IPS-15b (cell line): Measurements from ENCODE around the gene PON2.

Source experiments
- H3K27me3 ChIP-seq: one replicate; pipeline ENCODE4 v1.6.1; 2013; ENCODE audit warnings: low read length; ENCODE audit not compliant: control insufficient read depth, insufficient read depth
- H3K36me3 ChIP-seq: one replicate; pipeline ENCODE4 v1.6.1; 2013; ENCODE audit warnings: low read length; ENCODE audit not compliant: control insufficient read depth, insufficient read depth
- H3K4me1 ChIP-seq: one replicate; pipeline ENCODE4 v1.6.1; 2013; ENCODE audit warnings: mild to moderate bottlenecking, low read length; ENCODE audit not compliant: control insufficient read depth, insufficient read depth
- H3K4me3 ChIP-seq: one replicate; pipeline ENCODE4 v1.5.1; 2013; ENCODE audit warnings: low read depth, low read length
- H3K9ac ChIP-seq: one replicate; pipeline ENCODE4 v1.6.1; 2013; ENCODE audit warnings: low read depth, mild to moderate bottlenecking, low read length
- H3K9me3 ChIP-seq: one replicate; pipeline ENCODE4 v1.6.1; 2013; ENCODE audit warnings: mild to moderate bottlenecking, low read length; ENCODE audit not compliant: control insufficient read depth, insufficient read depth

The PON2 gene

DNA sequence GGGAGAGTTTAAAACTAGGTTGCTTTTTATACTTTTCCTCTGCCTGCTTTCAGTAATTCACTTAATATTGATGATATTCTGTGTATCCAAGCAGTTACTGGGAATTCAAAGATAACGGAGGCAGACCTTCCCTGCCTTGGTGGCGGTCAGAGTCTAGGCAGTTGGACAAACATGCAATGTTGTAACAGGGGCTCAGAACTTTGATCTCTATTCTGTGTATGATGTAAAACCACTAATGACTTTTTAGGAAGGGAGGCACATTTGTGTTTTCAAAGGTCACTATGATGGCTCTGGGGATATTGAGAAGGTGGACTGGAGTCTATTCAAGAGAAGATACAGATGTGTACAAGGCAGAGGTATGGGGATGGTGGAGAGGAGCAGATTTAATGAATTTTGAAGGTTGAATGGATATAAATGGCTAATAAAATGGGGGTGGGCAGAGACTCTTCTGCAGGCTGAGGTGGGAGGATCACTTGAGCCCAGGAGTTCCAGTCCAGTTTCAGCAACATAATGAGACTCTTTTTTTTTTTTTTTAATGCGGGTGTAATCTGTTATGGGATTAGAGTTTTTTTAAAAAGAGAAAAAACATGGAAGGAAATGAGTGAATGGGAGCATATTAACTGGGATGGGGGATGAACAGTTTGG is 5.7 kb upstream of the PON2 start:
- H3K36me3 ChIP-seq: no peaks in the 10 kb centered on the region

DNA sequence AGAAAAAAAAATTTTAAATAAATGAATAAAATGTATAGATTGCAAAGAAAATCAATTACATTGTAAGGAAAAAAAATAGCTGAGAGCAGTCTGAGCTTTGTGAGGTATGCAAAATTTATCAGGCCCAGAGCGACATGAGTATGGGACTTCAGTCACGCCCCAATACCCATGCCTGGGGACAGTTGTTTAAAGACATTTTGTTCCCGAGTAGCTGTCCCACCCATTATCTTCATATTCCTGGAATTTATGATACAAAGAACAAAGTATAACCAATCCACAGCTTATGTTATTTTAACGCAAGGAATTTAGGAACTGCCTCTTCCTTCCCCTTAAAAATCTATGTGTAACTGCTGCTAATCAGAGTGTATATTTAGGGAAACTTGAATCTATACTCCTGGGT is 1.6 kb upstream of the PON2 start:
- Histone ChIP-seq H3K36me3 (no peaks in the 10 kb centered on the region), H3K9me3 (no peaks in the 10 kb centered on the region)

More for the DNA sequence above, 5.7 kb upstream of the PON2 start:
- H3K9me3 ChIP-seq: no peaks in the 10 kb centered on the region
- no peaks in the 10 kb centered on the region for H3K27me3 ChIP-seq
- no peak overlapping the region for H3K9ac ChIP-seq
- no peaks in the 10 kb centered on the region for H3K4me1 ChIP-seq
- no peak overlapping the region for H3K4me3 ChIP-seq

GRCh38 chr7:95435422-95435780 is 573 bp upstream of the PON2 start:
- H3K4me1 ChIP-seq: peaks cover 4% of the 10 kb centered on the region
- H3K27me3 ChIP-seq: no peaks in the 10 kb centered on the region
- H3K4me3 ChIP-seq: peak overlapping the region; percentile 89
- H3K9ac ChIP-seq: peak overlapping the region; percentile 77
- H3K36me3 ChIP-seq: no peaks in the 10 kb centered on the region
- H3K9me3 ChIP-seq: no peaks in the 10 kb centered on the region

More for the DNA sequence above, 1.6 kb upstream of the PON2 start:
- Histone ChIP-seq H3K27me3 (no peaks in the 10 kb centered on the region), H3K4me1 (peaks cover 4% of the 10 kb centered on the region), H3K9ac (no peak overlapping the region), H3K4me3 (no peak overlapping the region)

DNA sequence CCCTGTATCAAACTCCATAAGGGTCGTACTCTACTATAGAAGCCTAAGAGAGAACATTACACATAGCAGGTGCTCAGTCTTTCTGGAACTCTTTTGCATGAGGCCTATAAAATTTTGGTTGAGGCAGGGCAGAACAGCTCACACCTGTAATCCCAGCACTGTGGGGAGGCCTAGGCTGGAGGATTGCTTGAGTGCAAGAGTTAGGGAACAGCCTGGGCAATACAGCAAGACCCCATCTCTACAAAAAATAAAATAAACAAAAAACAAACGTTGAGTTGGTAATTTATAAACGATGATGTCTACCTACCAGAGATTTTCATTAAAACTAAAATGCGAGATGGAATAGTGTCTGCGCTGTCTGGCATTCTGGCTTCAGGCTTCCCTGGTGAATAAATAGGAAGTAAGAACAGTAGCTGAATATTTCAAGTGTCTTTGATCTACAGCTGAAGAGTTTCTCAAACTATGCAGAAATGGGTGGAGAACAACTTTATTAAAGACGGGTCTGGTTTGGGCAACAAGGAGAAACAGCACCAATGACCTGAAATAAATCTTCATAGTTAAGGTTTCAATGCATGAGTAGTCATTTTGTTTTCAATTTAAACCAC is 774 bp downstream of the PON2 start:
- Histone ChIP-seq H3K27me3 (no peaks in the 10 kb centered on the region), H3K9me3 (no peaks in the 10 kb centered on the region), H3K36me3 (no peaks in the 10 kb centered on the region), H3K4me1 (peaks cover 4% of the 10 kb centered on the region), H3K9ac (peak overlapping the region; percentile 77), H3K4me3 (peak overlapping the region; percentile 89)

DNA sequence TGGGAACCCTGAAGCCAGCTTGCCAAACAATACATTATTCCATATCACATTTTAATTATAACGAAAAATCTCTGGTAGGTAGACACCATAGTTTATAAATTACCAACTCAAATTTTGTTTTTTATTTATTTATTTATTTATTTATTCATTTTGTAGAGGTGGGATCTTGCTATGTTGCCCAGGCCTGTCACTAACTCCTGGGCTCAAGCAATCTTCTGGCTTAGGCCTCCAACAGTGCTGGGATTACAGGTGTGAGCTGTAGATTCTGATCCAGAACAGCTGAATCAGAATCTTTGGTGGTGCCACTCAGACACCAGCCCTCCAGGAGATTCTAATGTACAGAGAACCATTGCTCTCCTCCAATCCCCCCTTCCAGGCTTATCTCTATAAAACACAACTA is 1.7 kb downstream of the PON2 start:
- H3K9me3 ChIP-seq: no peaks in the 10 kb centered on the region
- H3K9ac ChIP-seq: no peak overlapping the region
- no peaks in the 10 kb centered on the region for H3K27me3 ChIP-seq
- no peaks in the 10 kb centered on the region for H3K36me3 ChIP-seq
- H3K4me1 ChIP-seq: peaks cover 7% of the 10 kb centered on the region
- H3K4me3 ChIP-seq: no peak overlapping the region

DNA sequence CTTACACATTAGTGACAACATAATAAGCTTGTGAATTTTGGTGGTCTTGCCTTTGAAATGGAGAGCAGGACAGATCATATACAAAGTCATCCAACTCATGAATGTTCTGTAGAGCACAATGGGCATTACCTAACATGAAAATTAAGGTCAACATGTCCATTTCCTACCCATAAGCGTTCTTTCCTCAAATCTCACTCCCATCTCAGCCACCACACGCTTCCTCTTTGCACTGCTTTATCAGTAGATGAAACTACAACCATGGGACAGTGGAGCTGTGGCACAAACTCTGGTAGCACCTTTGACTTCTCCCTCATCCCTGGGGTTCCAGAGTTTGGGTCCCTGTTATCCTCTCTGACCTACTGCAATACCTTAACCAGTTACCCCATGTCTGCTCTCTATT is 2.2 kb downstream of the PON2 start:
- H3K27me3 ChIP-seq: no peaks in the 10 kb centered on the region
- H3K36me3 ChIP-seq: no peaks in the 10 kb centered on the region
- H3K4me1 ChIP-seq: peaks cover 12% of the 10 kb centered on the region
- H3K9me3 ChIP-seq: no peaks in the 10 kb centered on the region
- no peak overlapping the region for H3K9ac ChIP-seq
- no peak overlapping the region for H3K4me3 ChIP-seq

DNA sequence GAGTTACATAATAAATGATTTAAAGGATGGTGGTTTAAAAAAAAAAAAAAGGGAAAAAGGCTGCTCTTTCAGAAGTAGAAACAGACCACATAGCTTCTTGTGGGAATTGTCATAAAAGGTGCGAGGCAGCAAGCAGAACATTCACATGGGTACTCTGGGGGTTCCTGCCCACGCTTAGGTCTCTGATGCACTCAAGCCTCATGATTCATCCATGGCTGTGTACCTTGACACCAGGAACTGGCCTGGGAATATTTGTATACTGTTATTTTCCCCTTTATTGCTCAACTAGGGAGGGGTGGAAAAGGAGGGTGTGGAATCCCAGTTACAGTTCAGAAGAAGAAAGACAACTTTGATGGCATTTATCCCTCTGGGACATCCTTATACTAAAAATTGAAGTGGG is 4.0 kb downstream of the PON2 start:
- no peaks in the 10 kb centered on the region for H3K36me3 ChIP-seq
- H3K9me3 ChIP-seq: no peaks in the 10 kb centered on the region
- no peak overlapping the region for H3K9ac ChIP-seq
- H3K4me1 ChIP-seq: peaks cover 17% of the 10 kb centered on the region
- no peaks in the 10 kb centered on the region for H3K27me3 ChIP-seq
- H3K4me3 ChIP-seq: no peak overlapping the region

- no peaks in the 10 kb centered on the region for H3K36me3 ChIP-seq
- no peak overlapping the region for H3K4me3 ChIP-seq
- H3K9me3 ChIP-seq: no peaks in the 10 kb centered on the region
- H3K27me3 ChIP-seq: no peaks in the 10 kb centered on the region
- H3K4me1 ChIP-seq: peaks cover 17% of the 10 kb centered on the region
- H3K9ac ChIP-seq: no peak overlapping the region
Measured at GRCh38 chr7:95429241-95429990, 5.4 kb downstream of the PON2 start.

DNA sequence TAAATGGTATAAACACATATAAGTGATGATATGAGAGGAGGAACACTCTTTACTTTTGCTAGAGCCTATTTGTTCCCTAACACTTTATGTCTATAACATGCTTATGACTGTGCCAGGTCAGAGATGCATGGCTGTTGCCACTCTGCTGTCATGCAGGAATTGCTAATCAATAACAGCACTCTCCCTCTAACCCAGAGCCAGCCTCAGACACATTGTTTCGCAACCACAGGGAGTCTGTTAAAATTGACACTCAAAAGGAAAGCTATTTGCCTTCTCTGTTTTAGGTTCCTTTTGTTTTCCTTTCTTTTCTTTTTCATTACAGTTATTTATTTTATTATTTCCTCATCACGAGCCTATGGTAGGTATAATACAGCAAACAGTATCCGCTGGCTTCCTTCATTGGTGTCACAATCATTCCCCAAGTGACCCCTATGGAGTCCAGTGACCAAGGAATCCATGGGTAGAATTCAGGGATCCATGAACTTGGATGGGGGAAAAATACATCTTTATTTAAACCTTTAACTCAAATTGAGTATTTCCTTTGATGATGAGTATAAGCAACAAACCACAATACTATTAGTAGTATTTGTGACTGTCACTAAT is 6.8 kb downstream of the PON2 start:
- Histone ChIP-seq H3K27me3 (no peaks in the 10 kb centered on the region), H3K4me3 (no peak overlapping the region), H3K9ac (no peak overlapping the region), H3K36me3 (no peaks in the 10 kb centered on the region), H3K9me3 (no peaks in the 10 kb centered on the region), H3K4me1 (peaks cover 12% of the 10 kb centered on the region)

DNA sequence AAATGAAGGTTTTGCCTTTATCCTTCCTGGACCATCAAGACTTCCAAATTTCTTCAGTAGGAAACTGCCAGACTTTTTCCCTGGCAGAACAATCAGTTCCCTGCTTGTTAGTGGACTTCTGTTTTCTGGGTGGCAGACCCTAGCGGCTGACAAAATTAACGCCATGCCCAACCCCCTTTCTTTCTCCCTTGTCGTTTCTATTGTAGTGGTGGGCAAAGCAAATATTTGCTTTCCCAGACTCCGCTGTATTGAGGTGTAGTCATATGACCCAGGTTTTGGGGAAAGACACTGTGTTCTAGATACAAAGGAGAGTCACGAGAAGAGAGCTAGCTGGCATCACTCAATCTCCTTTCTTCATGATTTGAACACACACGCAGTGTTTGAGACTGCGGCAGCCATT is 7.7 kb downstream of the PON2 start:
- no peak overlapping the region for H3K4me3 ChIP-seq
- H3K9ac ChIP-seq: no peak overlapping the region
- no peaks in the 10 kb centered on the region for H3K36me3 ChIP-seq
- no peaks in the 10 kb centered on the region for H3K9me3 ChIP-seq
- H3K4me1 ChIP-seq: peaks cover 12% of the 10 kb centered on the region
- no peaks in the 10 kb centered on the region for H3K27me3 ChIP-seq

DNA sequence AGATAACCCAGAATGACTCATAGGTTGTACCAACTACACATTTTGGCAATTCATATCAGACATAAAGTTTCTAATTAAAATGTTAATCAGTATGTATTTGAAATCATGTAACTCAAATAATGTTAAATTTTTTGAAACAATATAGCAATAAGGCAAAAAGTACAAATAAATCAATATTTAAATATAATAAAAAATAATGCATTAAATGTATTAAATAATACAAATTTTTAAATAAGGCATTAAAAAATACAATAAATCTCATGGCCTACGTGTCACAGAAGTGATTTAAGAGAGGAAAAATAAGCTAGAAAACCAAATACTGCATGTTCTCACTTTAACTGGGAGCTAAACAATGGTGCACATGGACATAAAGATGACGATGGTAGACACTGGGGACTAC is 9.1 kb downstream of the PON2 start:
- H3K4me1 ChIP-seq: peaks cover 12% of the 10 kb centered on the region
- H3K36me3 ChIP-seq: no peaks in the 10 kb centered on the region
- no peaks in the 10 kb centered on the region for H3K27me3 ChIP-seq
- no peaks in the 10 kb centered on the region for H3K9me3 ChIP-seq
- H3K9ac ChIP-seq: no peak overlapping the region
- no peak overlapping the region for H3K4me3 ChIP-seq

DNA sequence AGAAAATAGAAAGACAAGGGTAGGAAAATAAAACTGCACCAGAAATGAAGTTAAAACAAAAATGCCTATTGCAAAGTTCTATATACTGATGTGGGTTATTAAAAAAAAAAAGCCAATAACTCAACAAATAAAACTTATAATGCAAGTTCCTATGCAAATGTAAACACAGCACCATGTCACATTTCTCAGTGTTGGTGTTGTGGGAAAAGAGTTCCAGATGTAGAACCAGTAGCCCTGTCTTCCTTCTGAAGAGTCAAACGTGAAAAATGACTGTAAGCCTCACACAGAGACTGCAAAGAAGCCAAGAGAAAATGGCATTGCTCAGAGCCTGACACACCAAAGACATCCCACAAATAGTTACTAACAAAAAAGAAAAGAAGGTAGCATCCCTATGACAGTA is 10.1 kb downstream of the PON2 start:
- H3K27me3 ChIP-seq: no peaks in the 10 kb centered on the region
- H3K36me3 ChIP-seq: no peaks in the 10 kb centered on the region
- H3K4me3 ChIP-seq: no peak overlapping the region
- no peak overlapping the region for H3K9ac ChIP-seq
- H3K4me1 ChIP-seq: peaks cover 12% of the 10 kb centered on the region
- no peaks in the 10 kb centered on the region for H3K9me3 ChIP-seq
